Spleen (tissue), 7 donors: ENCODE measurements around the gene EDC3.

Experiments used
- POLR2A ChIP-seq, 3 donors: fragments of 450-650 bp; IDR thresholded peaks; one replicate each; pipeline ENCODE4 v1.5.1; 2017; ENCODE audit warnings: antibody characterized with exemption in 3 of 3, mild to moderate bottlenecking in 1 of 3
- POLR2AphosphoS5 ChIP-seq, 3 donors: sonication (generic); formaldehyde crosslinking; IDR thresholded peaks; one replicate each; pipeline ENCODE4 v1.5.1; 2017; ENCODE audit warnings: antibody characterized with exemption in 3 of 3
- TF ChIP-seq, protein P1 (sequence below), 11 experiments: fragments of 200-600 bp in 7 of 11; fragments of 450-650 bp in 4 of 11; sonication (generic) in 4 of 11; IDR thresholded peaks in 8 of 11; conservative IDR thresholded peaks in 3 of 11; 1 replicate in 7 of 11; 2 replicates in 4 of 11; pipeline versions ENCODE4 v1.4.0 to v1.8.0; 2016 to 2021; ENCODE audit warnings: antibody characterized with exemption in 11 of 11, inconsistent platforms in 4 of 11, mild to moderate bottlenecking in 1 of 11
- donor health status: DM: no; HTN: no; CAD: no; lungs with moderate emphysema.
- donor health status: DM: no; HTN: no; CAD: no.
- donor health status: DM: no; HTN: no; CAD: no.

DNA sequence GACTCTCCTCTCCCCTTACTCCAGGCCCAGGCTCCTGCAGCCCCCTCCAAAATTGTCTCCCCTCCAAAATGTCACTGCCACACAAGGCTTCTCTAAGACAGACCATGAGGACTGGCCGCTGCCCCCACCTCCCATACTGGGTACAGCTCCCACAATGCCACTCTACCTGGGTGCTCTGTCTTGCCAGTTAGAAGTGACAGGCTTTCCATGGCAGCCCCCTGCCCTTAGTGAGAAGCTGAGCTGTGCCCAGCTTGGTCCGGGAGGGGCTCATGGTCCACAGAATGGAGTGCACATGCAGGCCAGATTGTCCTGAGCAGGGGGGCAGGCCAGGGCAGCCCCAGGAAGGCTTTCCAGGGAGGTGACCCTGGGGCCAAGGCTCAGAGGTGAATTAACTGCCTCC lies 83.1 kb downstream of the EDC3 start:
- TF ChIP-seq POLR2AphosphoS5 (IDR thresholded peaks at IDR 0.05), result no peak
- TF ChIP-seq, protein P1, sequence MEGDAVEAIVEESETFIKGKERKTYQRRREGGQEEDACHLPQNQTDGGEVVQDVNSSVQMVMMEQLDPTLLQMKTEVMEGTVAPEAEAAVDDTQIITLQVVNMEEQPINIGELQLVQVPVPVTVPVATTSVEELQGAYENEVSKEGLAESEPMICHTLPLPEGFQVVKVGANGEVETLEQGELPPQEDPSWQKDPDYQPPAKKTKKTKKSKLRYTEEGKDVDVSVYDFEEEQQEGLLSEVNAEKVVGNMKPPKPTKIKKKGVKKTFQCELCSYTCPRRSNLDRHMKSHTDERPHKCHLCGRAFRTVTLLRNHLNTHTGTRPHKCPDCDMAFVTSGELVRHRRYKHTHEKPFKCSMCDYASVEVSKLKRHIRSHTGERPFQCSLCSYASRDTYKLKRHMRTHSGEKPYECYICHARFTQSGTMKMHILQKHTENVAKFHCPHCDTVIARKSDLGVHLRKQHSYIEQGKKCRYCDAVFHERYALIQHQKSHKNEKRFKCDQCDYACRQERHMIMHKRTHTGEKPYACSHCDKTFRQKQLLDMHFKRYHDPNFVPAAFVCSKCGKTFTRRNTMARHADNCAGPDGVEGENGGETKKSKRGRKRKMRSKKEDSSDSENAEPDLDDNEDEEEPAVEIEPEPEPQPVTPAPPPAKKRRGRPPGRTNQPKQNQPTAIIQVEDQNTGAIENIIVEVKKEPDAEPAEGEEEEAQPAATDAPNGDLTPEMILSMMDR (IDR thresholded peaks at IDR 0.05 in 8 of 11, conservative IDR thresholded peaks at IDR 0.05 in 3 of 11), result no peak
- no peak for TF ChIP-seq POLR2A (IDR thresholded peaks at IDR 0.05)
